HG02840 (cell line): ENCODE data around the gene GFOD1.
A peak's percentile ranks its signal among the peaks of the same experiment; 100 is the strongest.

Experiments used
- ATAC-seq: cut with Tn5 transposase; IDR thresholded peaks from one replicate; pipeline ENCODE4 v1.9.1; 2021; ENCODE audit warnings: mild to moderate bottlenecking, moderate library complexity, moderate number of reproducible peaks; ENCODE audit not compliant: unreplicated experiment, low FRiP score

Gene GFOD1

GRCh38 chr6:13429406-13429753 is 58.0 kb downstream of the GFOD1 start:
- ATAC-seq: no peak

- ATAC-seq: peak; percentile 24
These were observed 58.6 kb downstream of the GFOD1 start for GRCh38 chr6:13428583-13429405.

- ATAC-seq: peak; percentile 58
These were observed 59.4 kb downstream of the GFOD1 start for GRCh38 chr6:13427801-13428582.

- no peak for ATAC-seq
These were observed 60.1 kb downstream of the GFOD1 start for GRCh38 chr6:13427316-13427715.

GRCh38 chr6:13425943-13426931 is 61.2 kb downstream of the GFOD1 start:
- ATAC-seq: no peak

- ATAC-seq: no peak
These were observed 62.0 kb downstream of the GFOD1 start for GRCh38 chr6:13425270-13425873.

- ATAC-seq: no peak
These were observed 64.1 kb downstream of the GFOD1 start for GRCh38 chr6:13423252-13423651.

- no peak for ATAC-seq
These were observed 64.6 kb downstream of the GFOD1 start for GRCh38 chr6:13422681-13423221.

- ATAC-seq: no peak
These were observed 65.9 kb downstream of the GFOD1 start for GRCh38 chr6:13421425-13422059.

- no peak for ATAC-seq
These were observed 67.1 kb downstream of the GFOD1 start for GRCh38 chr6:13420269-13420668.

GRCh38 chr6:13419422-13420195 is 67.8 kb downstream of the GFOD1 start:
- ATAC-seq: no peak

GRCh38 chr6:13418844-13419243 is 68.6 kb downstream of the GFOD1 start:
- no peak for ATAC-seq

- no peak for ATAC-seq
These were observed 69.4 kb downstream of the GFOD1 start for GRCh38 chr6:13417954-13418353.

GRCh38 chr6:13417431-13417830 is 70.0 kb downstream of the GFOD1 start:
- ATAC-seq: no peak

GRCh38 chr6:13415283-13415682 is 72.1 kb downstream of the GFOD1 start:
- ATAC-seq: no peak

GRCh38 chr6:13413900-13414555 is 73.4 kb downstream of the GFOD1 start:
- no peak for ATAC-seq

- ATAC-seq: no peak
These were observed 73.9 kb downstream of the GFOD1 start for GRCh38 chr6:13413466-13413862.
